Stimulated activated CD4-positive, alpha-beta T cell treated with anti-CD3 and anti-CD28 coated beads, Interleukin-15, amount 100 ng/mL, for 24 hours (primary cell): ENCODE measurements around the gene ATP1B2.
A peak's percentile ranks its signal among the peaks of the same experiment; 100 is the strongest.

Experiments used
- DNase-seq: peaks from one replicate; pipeline ENCODE4 v3.0.0-alpha.2; 2020

ATP1B2 gene

GRCh38 chr17:7686222-7687071 lies 35.7 kb downstream of the ATP1B2 start:
- peak; percentile 86 for DNase-seq

GRCh38 chr17:7687072-7687907 lies 36.6 kb downstream of the ATP1B2 start, which contains the start of gene TP53:
Gene TP53, minus strand, starts transcription at chr17:7687490. Its CDS starts 10,896 bp downstream, at chr17:7676594.
- peak; percentile 91 for DNase-seq

GRCh38 chr17:7687908-7688807 lies 37.4 kb downstream of the ATP1B2 start, which contains the start of gene WRAP53:
Gene WRAP53, plus strand, starts transcription at chr17:7688477. Its CDS starts 172 bp downstream, at chr17:7688649.
- DNase-seq = peak; percentile 96

GRCh38 chr17:7688808-7689316 lies 38.1 kb downstream of the ATP1B2 start:
- no peak for DNase-seq

- no peak for DNase-seq
Observed at GRCh38 chr17:7695586-7695985, 44.9 kb downstream of the ATP1B2 start.

GRCh38 chr17:7697828-7698588 lies 47.3 kb downstream of the ATP1B2 start:
- DNase-seq = no peak

- DNase-seq = no peak
Observed at GRCh38 chr17:7700510-7700909, 49.8 kb downstream of the ATP1B2 start.

GRCh38 chr17:7701681-7702080 lies 51.0 kb downstream of the ATP1B2 start:
- DNase-seq = no peak

GRCh38 chr17:7702776-7703175 lies 52.0 kb downstream of the ATP1B2 start:
- no peak for DNase-seq

- DNase-seq = peak; percentile 19
Observed at GRCh38 chr17:7703584-7704479, 53.1 kb downstream of the ATP1B2 start.

- peak; percentile 22 for DNase-seq
Observed at GRCh38 chr17:7704601-7705268, 54.0 kb downstream of the ATP1B2 start, which contains the start of gene EFNB3. Gene EFNB3, plus strand, starts transcription at chr17:7705202. Its CDS starts 397 bp downstream, at chr17:7705599.

- no peak for DNase-seq
Observed at GRCh38 chr17:7705269-7706255, 54.8 kb downstream of the ATP1B2 start.

- DNase-seq = no peak
Observed at GRCh38 chr17:7706631-7707354, 56.1 kb downstream of the ATP1B2 start.
